ENCODE data around the gene FAM50B.

Gene FAM50B

DNA sequence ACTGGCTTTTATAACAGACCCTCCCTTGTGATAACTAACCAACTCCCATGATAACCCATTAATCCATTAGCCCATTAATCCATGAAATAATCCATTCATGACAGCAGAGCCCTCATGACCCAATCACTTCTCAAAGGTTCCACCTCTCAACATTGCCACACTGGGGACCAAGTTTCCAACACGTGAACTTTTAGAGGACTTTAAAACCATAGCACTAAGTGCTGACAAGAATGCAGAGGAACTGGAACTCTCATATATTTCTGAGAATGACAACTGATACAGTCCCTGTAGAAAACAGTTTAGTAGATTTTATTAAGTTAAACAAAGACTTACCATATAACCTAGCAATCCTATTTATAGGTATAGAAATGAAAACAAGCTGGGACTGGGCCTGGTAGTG, 11.4 kb upstream of the FAM50B start:
- no peak overlapping the region for H3K4me3 ChIP-seq (ENCODE audit: low read depth, low read length)
- DNase-seq (ENCODE audit: low read depth) = no peak
- TF ChIP-seq, protein P1, sequence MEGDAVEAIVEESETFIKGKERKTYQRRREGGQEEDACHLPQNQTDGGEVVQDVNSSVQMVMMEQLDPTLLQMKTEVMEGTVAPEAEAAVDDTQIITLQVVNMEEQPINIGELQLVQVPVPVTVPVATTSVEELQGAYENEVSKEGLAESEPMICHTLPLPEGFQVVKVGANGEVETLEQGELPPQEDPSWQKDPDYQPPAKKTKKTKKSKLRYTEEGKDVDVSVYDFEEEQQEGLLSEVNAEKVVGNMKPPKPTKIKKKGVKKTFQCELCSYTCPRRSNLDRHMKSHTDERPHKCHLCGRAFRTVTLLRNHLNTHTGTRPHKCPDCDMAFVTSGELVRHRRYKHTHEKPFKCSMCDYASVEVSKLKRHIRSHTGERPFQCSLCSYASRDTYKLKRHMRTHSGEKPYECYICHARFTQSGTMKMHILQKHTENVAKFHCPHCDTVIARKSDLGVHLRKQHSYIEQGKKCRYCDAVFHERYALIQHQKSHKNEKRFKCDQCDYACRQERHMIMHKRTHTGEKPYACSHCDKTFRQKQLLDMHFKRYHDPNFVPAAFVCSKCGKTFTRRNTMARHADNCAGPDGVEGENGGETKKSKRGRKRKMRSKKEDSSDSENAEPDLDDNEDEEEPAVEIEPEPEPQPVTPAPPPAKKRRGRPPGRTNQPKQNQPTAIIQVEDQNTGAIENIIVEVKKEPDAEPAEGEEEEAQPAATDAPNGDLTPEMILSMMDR (IDR thresholded peaks at IDR 0.05; ENCODE audit: low read depth, low read length, missing control alignments) = no peak

DNA sequence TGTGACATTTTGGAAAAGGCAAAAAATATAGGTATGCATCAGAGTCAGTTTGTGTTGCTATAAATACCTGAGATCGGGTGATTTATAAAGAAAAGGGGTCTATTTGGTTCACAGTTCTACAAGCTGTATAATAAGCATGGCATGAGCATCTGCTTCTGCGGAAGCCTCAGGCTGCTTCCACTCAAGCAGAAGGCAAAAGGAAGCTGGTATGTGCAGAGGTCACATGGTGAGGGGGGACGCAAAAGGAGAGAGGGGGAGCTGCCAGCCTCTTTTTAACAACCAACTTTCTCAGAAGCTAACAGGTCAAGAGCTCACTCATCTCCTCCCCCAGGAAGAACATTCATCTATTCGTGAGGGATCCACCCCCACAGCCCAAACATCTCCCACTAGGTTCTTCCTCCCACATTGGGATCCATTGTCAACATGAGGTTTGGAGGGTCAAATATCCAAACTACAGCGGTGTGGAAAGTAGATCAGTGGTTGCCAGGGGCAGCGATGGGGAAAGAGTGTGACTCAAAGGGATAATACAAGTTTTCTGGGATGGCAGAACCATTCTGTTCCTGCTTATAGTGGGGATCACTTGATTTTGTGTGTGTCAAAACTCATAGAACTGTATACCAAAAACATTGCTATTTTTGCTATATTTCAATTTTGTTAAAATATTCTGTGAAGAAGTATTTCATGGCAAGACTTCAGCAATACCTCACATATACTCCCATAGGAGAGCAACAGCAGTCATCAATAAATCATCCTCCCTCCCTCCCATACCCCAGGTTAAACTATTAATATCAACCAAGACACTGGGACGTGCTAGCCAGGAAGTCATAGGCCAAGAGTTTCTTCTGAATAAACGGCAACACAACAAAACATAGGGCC, 9.9 kb upstream of the FAM50B start:
- no peak for DNase-seq (ENCODE audit: low read depth)
- TF ChIP-seq, protein P1 (IDR thresholded peaks at IDR 0.05; ENCODE audit: low read depth, low read length, missing control alignments) = no peak
- H3K4me3 ChIP-seq (ENCODE audit: low read depth, low read length) = no peak overlapping the region

DNA sequence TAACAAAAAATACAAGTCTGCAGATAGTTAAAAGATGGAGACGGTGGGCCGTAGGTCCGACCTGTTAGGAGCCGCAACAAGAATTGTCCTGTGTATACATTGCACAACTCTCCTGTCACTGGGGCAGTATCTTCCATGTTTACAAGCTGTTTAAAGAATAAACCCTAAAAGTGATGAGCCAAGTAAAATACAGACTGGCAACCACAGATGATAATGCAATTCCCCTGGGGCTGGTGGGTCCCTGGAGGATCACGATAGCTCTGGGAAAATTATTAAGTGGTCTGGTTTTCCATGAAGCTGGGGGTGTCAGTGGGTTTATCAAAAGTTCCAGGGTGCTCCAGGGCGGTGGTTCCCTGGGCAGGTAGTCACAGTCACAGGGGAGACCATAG, 8.1 kb upstream of the FAM50B start:
- DNase-seq (ENCODE audit: low read depth) = no peak
- no peak overlapping the region for H3K4me3 ChIP-seq (ENCODE audit: low read depth, low read length)
- TF ChIP-seq, protein P1 (IDR thresholded peaks at IDR 0.05; ENCODE audit: low read depth, low read length, missing control alignments) = no peak

DNA sequence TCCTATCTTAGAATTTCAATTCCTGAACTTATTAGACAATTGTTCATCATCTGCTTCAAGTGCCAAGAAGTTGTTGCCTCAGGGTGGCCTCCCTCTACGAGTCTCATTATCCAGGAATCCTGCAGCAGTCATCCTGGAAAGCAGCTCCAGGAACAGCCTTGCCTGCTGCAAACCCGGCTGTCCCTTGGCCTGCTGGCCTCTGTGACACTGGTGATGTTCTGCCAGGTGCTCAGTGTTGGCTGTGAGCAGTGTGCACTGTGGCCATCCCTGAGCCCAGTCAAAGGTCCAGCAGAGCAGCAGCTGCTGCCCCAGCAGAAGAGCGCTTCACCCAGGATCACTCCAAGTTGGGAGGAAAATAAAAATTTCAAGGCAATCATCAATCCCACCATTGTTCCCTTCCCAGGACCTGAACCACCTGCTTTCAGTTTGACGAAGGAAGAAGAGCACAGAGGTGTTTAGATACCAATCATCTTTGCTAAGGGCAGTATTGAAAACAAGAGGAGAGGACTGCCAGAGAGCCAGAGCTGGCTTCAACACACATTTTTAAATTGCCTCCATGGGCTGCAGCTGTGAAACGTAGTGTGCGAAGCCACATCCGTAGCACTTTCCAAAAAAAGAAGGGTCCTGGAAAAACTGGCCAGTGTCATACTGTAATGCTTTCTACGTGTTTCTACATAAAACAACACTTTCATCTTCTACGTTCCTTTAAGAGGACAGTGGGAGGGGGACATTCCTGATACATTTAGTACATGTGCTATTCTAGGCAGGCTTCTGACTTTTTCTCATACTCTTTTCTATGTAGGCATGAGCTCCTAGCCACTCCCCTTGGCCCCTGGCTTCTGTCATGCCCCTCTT, 7.2 kb upstream of the FAM50B start:
- DNase-seq (ENCODE audit: low read depth) = no peak
- H3K4me3 ChIP-seq (ENCODE audit: low read depth, low read length) = no peak overlapping the region
- TF ChIP-seq, protein P1 (IDR thresholded peaks at IDR 0.05; ENCODE audit: low read depth, low read length, missing control alignments) = no peak

DNA sequence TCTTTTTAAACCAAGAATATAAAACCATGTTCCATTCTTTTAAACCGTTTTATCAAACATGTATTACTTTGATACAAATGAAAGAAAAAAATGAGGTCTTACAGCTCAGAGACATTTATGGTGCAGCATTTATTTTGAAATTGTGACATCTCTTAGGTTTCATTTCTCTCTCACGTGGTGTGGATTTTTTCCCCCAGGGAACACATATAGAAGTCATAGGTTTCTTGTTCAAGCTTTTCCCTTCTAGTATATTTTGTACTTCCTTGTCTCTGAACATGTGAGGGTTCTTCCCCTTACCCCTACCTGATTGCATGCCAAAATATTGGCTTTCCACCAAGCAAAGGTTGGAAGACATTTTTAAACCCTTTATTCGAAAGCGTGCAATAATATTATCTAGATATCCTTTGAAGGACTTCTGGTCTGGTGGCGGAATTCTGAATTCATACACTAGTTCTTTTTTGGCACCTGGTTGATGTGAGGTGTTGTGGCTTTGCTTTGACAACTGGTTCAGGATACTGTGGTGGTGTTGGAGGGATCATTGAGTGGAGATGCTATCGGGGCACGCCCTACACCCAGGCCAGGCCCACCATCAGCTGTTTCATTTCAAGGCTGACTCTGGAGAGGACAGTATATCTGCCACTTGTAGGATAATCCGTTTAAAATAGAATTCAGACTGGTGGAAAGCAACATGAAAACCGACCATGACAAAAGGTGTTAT, 5.6 kb upstream of the FAM50B start:
- DNase-seq (ENCODE audit: low read depth) = no peak
- H3K4me3 ChIP-seq (ENCODE audit: low read depth, low read length) = no peak overlapping the region
- TF ChIP-seq, protein P1 (IDR thresholded peaks at IDR 0.05; ENCODE audit: low read depth, low read length, missing control alignments) = no peak

DNA sequence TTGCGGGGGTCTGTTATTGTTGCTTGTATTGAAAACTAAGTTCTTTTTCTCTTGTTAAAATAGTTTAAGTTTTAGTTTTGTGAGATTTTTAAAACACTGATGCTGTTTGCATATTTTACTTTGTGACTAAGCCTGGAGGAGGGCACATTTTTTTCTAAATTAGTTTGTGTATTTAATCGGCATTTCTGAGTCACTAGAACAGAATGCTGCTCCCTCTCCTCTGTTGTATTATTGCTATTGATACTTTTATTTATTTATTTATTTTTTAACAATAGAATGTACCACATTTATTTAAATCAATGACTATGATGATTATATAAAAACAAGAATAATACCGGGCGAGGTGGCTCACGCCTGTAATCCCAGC, 5.1 kb upstream of the FAM50B start:
- no peak overlapping the region for H3K4me3 ChIP-seq (ENCODE audit: low read depth, low read length)
- TF ChIP-seq, protein P1 (IDR thresholded peaks at IDR 0.05; ENCODE audit: low read depth, low read length, missing control alignments) = no peak
- DNase-seq (ENCODE audit: low read depth) = no peak

Data from GM12864 (cell line).